Fibroblast of lung (primary cell): Measurements from ENCODE around the gene LAMB3. TPM values are rescaled to one million over a fixed set of nuclear protein-coding genes. Genes with fewer than 3 reads are reported as not detected.
A peak's percentile ranks its signal among the peaks of the same experiment; 100 is the strongest.

Experiments
- DNase-seq, 2 donors: peaks; one replicate each; pipeline versions ENCODE4 v3.0.0 to v3.0.0-alpha.2; 2010; ENCODE audit warnings: low read depth in 2 of 2
- H2AFZ ChIP-seq: 2 replicates; pipeline ENCODE4 v1.5.1; 2012; ENCODE audit warnings: low read length, control low read depth, inconsistent platforms
- H3K27ac ChIP-seq: 2 replicates; pipeline ENCODE4 v1.5.1; 2011; ENCODE audit warnings: low read length, control low read depth; ENCODE audit not compliant: insufficient read depth
- H3K27me3 ChIP-seq: 2 replicates; pipeline ENCODE4 v1.5.1; 2011; ENCODE audit warnings: mild to moderate bottlenecking, low read length; ENCODE audit not compliant: control insufficient read depth, insufficient read depth
- H3K36me3 ChIP-seq: 2 replicates; pipeline ENCODE4 v1.5.1; 2011; ENCODE audit warnings: low read length; ENCODE audit not compliant: control insufficient read depth, insufficient read depth
- H3K4me1 ChIP-seq: 2 replicates; pipeline ENCODE4 v1.5.1; 2011; ENCODE audit warnings: low read length; ENCODE audit not compliant: control insufficient read depth, insufficient read depth; ENCODE audit errors: extremely low read depth
- H3K4me2 ChIP-seq: 2 replicates; pipeline ENCODE4 v1.5.1; 2011; ENCODE audit warnings: low read length, control low read depth; ENCODE audit not compliant: insufficient read depth; ENCODE audit errors: extremely low read depth
- H3K4me3 ChIP-seq, 4 experiments: fragments of 200-600 bp in 1 of 4; sonication (generic) in 1 of 4; replicated peaks in 1 of 4; 2 replicates each; pipeline ENCODE4 v1.5.1; 2011 to 2016; ENCODE audit warnings: low read length in 4 of 4, low read depth in 3 of 4, mild to moderate bottlenecking in 3 of 4, control low read depth in 2 of 4, inconsistent platforms in 1 of 4, mixed read lengths in 1 of 4; ENCODE audit not compliant: insufficient read depth in 1 of 4; ENCODE audit errors: control extremely low read depth in 1 of 4
- H3K79me2 ChIP-seq: 2 replicates; pipeline ENCODE4 v1.5.1; 2012; ENCODE audit warnings: mild to moderate bottlenecking, low read length, inconsistent platforms; ENCODE audit not compliant: control insufficient read depth, insufficient read depth
- H3K9ac ChIP-seq: 2 replicates; pipeline ENCODE4 v1.5.1; 2011; ENCODE audit warnings: mild to moderate bottlenecking, low read length, control low read depth; ENCODE audit not compliant: insufficient read depth
- H3K9me3 ChIP-seq: 2 replicates; pipeline ENCODE4 v1.5.1; 2012; ENCODE audit warnings: low read depth, low read length; ENCODE audit not compliant: control insufficient read depth, insufficient read depth
- H4K20me1 ChIP-seq: 2 replicates; pipeline ENCODE4 v1.5.1; 2011; ENCODE audit warnings: low read length; ENCODE audit not compliant: control insufficient read depth, insufficient read depth; ENCODE audit errors: extremely low read depth
- EZH2 ChIP-seq: IDR thresholded peaks from 2 replicates; pipeline ENCODE4 v1.5.1; 2012; ENCODE audit warnings: low read length, control low read depth, mild to moderate bottlenecking; ENCODE audit errors: missing control alignments
- polyA plus RNA-seq, 2 donors: library from polyadenylated mRNA; depleted of rRNA in 1 of 2; stranded (reverse) in 1 of 2; unstranded in 1 of 2; fragments of >200 nt; gene quantifications; 2 replicates each; pipeline ENCODE4 v1.2.1, GENCODE V29; 2011 to 2012; ENCODE audit warnings: missing spikeins in 1 of 2
- total RNA-seq: library from RNA; depleted of rRNA; stranded (reverse); fragments of >200 nt; gene quantifications from 2 replicates; pipeline ENCODE4 v1.2.1, GENCODE V29; 2014
- TF ChIP-seq, protein P1 (sequence below), 2 donors: IDR thresholded peaks in 1 of 2; conservative IDR thresholded peaks in 1 of 2; 1 replicate in 1 of 2; 2 replicates in 1 of 2; pipeline ENCODE4 v1.5.1; 2011 to 2012; ENCODE audit warnings: low read length in 2 of 2, control low read depth in 1 of 2, inconsistent platforms in 1 of 2, low read depth in 1 of 2, mild to moderate bottlenecking in 1 of 2

LAMB3 gene
- total and polyA plus RNA-seq, 2 donors (not counting 1 experiment from before 2014, with no cell fraction given), result 4.1 to 23.3 TPM

DNA sequence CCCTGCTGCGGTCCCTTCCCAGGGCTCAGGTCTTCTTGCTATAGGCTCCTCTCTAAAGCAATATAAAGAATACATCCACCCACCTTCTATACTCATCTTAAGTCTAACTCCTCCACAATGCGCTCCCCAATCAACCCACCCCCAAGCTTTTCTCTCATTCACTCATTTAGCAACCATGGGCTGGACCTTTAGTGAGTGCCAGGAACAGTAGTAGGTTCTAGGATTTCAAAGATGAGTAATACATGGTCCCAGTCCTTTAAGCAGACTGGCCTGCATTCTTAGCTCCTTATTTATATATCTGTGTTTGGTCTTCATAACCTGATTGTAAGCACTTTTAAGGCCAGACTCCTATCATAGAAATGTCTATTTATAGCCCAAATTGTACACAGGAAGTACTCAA, 62.8 kb downstream of the LAMB3 start:
- H3K79me2 ChIP-seq, result no peaks in the 10 kb centered on the region
- H3K9me3 ChIP-seq, result no peaks in the 10 kb centered on the region
- H3K4me1 ChIP-seq, result peaks cover 2% of the 10 kb centered on the region
- no peak overlapping the region for H3K27ac ChIP-seq
- H3K9ac ChIP-seq, result no peak overlapping the region
- H3K4me3 ChIP-seq, result no peak overlapping the region
- no peak for DNase-seq
- H3K27me3 ChIP-seq, result no peaks in the 10 kb centered on the region
- H3K36me3 ChIP-seq, result no peaks in the 10 kb centered on the region
- no peak overlapping the region for H2AFZ ChIP-seq
- H3K4me2 ChIP-seq, result no peak overlapping the region
- TF ChIP-seq EZH2, result no peak
- TF ChIP-seq, protein P1, sequence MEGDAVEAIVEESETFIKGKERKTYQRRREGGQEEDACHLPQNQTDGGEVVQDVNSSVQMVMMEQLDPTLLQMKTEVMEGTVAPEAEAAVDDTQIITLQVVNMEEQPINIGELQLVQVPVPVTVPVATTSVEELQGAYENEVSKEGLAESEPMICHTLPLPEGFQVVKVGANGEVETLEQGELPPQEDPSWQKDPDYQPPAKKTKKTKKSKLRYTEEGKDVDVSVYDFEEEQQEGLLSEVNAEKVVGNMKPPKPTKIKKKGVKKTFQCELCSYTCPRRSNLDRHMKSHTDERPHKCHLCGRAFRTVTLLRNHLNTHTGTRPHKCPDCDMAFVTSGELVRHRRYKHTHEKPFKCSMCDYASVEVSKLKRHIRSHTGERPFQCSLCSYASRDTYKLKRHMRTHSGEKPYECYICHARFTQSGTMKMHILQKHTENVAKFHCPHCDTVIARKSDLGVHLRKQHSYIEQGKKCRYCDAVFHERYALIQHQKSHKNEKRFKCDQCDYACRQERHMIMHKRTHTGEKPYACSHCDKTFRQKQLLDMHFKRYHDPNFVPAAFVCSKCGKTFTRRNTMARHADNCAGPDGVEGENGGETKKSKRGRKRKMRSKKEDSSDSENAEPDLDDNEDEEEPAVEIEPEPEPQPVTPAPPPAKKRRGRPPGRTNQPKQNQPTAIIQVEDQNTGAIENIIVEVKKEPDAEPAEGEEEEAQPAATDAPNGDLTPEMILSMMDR (conservative IDR thresholded peaks at IDR 0.05 in 1 of 2, IDR thresholded peaks at IDR 0.05 in 1 of 2; ENCODE audit: low read depth in 1 of 2, low read length in 2 of 2), result no peak
- no peaks in the 10 kb centered on the region for H4K20me1 ChIP-seq

DNA sequence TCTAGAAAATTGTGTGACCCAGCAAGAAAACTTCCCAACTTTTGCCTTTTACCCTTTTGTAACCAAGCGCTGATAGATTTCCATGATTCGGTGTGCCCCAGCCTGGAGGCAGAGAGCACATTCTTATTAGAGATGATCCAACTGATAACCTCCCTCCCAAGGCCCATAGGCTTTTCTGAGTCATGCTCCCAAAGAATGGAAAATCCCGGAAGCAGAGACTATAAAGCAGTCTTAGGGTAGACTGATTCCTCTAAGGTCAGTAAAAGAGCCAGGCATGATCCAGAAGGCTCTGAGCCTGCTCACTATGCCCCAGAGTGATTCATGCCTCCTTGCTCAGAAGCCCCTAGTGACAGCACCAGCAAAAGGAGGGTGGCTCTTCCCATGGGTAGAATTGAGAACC, 64.4 kb downstream of the LAMB3 start:
- Histone ChIP-seq H3K79me2 (no peaks in the 10 kb centered on the region), H3K27ac (no peak overlapping the region), H3K9ac (no peak overlapping the region), H2AFZ (no peak overlapping the region), H3K4me1 (peaks cover 2% of the 10 kb centered on the region), H4K20me1 (no peaks in the 10 kb centered on the region), H3K4me3 (no peak overlapping the region), H3K9me3 (no peaks in the 10 kb centered on the region), H3K27me3 (no peaks in the 10 kb centered on the region), H3K4me2 (no peak overlapping the region), H3K36me3 (no peaks in the 10 kb centered on the region)
- TF ChIP-seq EZH2, result no peak
- TF ChIP-seq, protein P1 (conservative IDR thresholded peaks at IDR 0.05 in 1 of 2, IDR thresholded peaks at IDR 0.05 in 1 of 2; ENCODE audit: low read depth in 1 of 2, low read length in 2 of 2), result no peak
- no peak for DNase-seq

DNA sequence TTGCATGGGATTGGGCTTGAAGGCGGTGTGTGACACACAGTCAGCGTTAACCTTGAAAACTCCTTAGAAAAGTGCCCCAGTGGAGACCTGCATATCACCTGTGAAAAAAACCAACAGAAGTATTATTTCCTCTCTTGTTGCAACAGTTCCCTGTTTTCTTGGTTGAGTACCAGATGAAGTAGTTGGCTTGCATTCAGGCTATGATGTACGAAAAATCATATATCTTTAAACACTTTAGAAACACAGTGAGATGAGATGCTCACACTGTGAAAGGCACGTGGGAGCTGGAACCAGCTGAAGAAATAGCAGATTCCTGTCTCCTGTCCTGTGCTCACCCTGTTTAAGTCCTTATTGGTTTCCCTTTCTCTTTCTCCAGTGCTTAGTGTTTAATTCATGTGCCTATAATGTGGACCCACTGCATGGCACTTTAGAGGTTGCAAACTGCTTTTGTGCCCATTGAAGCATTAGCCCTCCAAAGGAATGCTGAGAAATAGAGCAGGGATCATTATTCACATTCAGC, 65.9 kb downstream of the LAMB3 start:
- Histone ChIP-seq H3K9me3 (no peaks in the 10 kb centered on the region), H3K36me3 (no peaks in the 10 kb centered on the region), H4K20me1 (no peaks in the 10 kb centered on the region), H3K4me3 (no peak overlapping the region), H3K4me1 (peaks cover 2% of the 10 kb centered on the region), H3K4me2 (peak overlapping the region; percentile 79), H2AFZ (no peak overlapping the region), H3K27me3 (no peaks in the 10 kb centered on the region), H3K27ac (no peak overlapping the region), H3K79me2 (no peaks in the 10 kb centered on the region), H3K9ac (no peak overlapping the region)
- TF ChIP-seq, protein P1 (conservative IDR thresholded peaks at IDR 0.05 in 1 of 2, IDR thresholded peaks at IDR 0.05 in 1 of 2; ENCODE audit: low read depth in 1 of 2, low read length in 2 of 2), result no peak
- no peak for TF ChIP-seq EZH2
- no peak for DNase-seq
